ENCODE measurements around the gene PLCD3. TPM values are rescaled to one million over a fixed set of nuclear protein-coding genes. Genes with fewer than 3 reads are reported as not detected.

The PLCD3 gene
- total and polyA plus RNA-seq, 2 of the 13 experiments (the other 11 are each of a cell fraction or from before 2014, with no cell fraction given), result 11.3 to 39.1 TPM

DNA sequence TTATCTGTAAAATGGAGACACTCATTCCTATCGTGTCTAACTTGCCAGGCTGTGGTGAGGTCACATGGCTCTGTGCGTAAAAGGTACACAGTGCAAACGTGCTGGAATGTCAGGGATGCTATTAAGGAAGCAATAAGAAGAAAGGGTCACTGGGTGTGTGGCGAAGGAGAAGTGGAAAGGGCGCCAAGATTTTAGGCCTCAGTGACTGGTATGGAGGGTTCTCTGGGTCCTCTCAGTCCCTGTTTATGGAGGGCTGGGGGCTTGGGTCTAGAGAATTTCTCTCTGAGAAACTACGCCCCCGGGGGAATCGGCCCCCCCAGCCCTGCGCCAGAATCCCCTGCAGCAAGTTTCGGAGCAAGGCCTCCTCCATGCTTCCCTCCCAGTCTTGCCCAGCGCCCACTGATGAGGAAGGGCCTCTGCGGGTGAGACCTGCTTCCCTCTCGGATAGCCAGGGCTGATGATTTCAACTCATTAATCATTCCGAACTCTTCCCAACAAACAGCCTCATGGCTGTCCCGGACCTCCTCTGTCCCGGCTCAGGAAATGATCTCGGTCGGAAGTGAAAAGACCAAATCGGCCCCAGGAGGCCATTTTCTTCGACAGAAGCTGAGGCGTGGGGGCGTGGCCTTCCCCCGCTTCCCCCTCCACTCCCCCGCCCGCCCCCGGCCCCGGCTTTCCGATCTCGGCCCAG, 14.7 kb upstream of the PLCD3 start (continued):
- TF ChIP-seq, protein P1, sequence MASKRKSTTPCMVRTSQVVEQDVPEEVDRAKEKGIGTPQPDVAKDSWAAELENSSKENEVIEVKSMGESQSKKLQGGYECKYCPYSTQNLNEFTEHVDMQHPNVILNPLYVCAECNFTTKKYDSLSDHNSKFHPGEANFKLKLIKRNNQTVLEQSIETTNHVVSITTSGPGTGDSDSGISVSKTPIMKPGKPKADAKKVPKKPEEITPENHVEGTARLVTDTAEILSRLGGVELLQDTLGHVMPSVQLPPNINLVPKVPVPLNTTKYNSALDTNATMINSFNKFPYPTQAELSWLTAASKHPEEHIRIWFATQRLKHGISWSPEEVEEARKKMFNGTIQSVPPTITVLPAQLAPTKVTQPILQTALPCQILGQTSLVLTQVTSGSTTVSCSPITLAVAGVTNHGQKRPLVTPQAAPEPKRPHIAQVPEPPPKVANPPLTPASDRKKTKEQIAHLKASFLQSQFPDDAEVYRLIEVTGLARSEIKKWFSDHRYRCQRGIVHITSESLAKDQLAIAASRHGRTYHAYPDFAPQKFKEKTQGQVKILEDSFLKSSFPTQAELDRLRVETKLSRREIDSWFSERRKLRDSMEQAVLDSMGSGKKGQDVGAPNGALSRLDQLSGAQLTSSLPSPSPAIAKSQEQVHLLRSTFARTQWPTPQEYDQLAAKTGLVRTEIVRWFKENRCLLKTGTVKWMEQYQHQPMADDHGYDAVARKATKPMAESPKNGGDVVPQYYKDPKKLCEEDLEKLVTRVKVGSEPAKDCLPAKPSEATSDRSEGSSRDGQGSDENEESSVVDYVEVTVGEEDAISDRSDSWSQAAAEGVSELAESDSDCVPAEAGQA (IDR thresholded peaks at IDR 0.05; ENCODE audit: low read depth), result no peak; the same call in 1 of the 2 replicates
- TF ChIP-seq, protein P1 (CRISPR knock-in tag; IDR thresholded peaks at IDR 0.05; ENCODE audit: borderline replicate concordance), result no peak
- TF ChIP-seq, protein P2, sequence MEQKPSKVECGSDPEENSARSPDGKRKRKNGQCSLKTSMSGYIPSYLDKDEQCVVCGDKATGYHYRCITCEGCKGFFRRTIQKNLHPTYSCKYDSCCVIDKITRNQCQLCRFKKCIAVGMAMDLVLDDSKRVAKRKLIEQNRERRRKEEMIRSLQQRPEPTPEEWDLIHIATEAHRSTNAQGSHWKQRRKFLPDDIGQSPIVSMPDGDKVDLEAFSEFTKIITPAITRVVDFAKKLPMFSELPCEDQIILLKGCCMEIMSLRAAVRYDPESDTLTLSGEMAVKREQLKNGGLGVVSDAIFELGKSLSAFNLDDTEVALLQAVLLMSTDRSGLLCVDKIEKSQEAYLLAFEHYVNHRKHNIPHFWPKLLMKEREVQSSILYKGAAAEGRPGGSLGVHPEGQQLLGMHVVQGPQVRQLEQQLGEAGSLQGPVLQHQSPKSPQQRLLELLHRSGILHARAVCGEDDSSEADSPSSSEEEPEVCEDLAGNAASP (CRISPR knock-in tag; IDR thresholded peaks at IDR 0.05; ENCODE audit: borderline replicate concordance), result no peak
- TF ChIP-seq, protein P3, sequence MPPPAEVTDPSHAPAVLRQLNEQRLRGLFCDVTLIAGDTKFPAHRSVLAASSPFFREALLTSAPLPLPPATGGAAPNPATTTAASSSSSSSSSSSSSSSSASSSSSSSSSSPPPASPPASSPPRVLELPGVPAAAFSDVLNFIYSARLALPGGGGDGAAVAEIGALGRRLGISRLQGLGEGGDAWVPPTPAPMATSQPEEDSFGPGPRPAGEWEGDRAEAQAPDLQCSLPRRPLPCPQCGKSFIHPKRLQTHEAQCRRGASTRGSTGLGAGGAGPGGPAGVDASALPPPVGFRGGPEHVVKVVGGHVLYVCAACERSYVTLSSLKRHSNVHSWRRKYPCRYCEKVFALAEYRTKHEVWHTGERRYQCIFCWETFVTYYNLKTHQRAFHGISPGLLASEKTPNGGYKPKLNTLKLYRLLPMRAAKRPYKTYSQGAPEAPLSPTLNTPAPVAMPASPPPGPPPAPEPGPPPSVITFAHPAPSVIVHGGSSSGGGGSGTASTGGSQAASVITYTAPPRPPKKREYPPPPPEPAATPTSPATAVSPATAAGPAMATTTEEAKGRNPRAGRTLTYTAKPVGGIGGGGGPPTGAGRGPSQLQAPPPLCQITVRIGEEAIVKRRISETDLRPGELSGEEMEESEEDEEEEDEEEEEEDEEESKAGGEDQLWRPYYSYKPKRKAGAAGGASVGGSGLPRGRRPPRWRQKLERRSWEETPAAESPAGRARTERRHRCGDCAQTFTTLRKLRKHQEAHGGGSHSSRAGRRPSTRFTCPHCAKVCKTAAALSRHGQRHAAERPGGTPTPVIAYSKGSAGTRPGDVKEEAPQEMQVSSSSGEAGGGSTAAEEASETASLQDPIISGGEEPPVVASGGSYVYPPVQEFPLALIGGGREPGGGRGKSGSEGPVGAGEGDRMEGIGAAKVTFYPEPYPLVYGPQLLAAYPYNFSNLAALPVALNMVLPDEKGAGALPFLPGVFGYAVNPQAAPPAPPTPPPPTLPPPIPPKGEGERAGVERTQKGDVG (CRISPR knock-in tag; IDR thresholded peaks at IDR 0.05; ENCODE audit: borderline replicate concordance), result no peak; the same call in 1 of the 2 replicates
- TF ChIP-seq, protein P4, sequence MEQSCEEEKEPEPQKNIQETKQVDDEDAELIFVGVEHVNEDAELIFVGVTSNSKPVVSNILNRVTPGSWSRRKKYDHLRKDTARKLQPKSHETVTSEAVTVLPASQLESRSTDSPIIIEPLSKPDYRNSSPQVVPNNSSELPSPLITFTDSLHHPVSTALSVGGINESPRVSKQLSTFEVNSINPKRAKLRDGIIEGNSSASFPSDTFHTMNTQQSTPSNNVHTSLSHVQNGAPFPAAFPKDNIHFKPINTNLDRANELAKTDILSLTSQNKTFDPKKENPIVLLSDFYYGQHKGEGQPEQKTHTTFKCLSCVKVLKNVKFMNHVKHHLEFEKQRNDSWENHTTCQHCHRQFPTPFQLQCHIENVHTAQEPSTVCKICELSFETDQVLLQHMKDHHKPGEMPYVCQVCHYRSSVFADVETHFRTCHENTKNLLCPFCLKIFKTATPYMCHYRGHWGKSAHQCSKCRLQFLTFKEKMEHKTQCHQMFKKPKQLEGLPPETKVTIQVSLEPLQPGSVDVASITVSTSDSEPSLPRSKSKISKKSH (CRISPR knock-in tag; IDR thresholded peaks at IDR 0.05; ENCODE audit: borderline replicate concordance), result no peak
- no peak for TF ChIP-seq CHD4 (IDR thresholded peaks at IDR 0.05; ENCODE audit: borderline replicate concordance, low read length)
- TF ChIP-seq ZNF207 (IDR thresholded peaks at IDR 0.05; ENCODE audit: borderline replicate concordance), result no peak
- TF ChIP-seq MIER3 (CRISPR knock-in tag; IDR thresholded peaks at IDR 0.05; ENCODE audit: borderline replicate concordance), result no peak
- TF ChIP-seq SIN3A (IDR thresholded peaks at IDR 0.05; ENCODE audit: borderline replicate concordance, low read depth, low read length), result peak; percentile 53; the same call in 1 of the 2 replicates
- no peak for TF ChIP-seq MEIS1 (CRISPR knock-in tag; IDR thresholded peaks at IDR 0.05; ENCODE audit: borderline replicate concordance)
- no peak for TF ChIP-seq GFI1 (CRISPR knock-in tag; IDR thresholded peaks at IDR 0.05; ENCODE audit: borderline replicate concordance)
- no peak for TF ChIP-seq NFATC3 (CRISPR knock-in tag; IDR thresholded peaks at IDR 0.05)
- no peak; the same call in 1 of the 2 replicates for TF ChIP-seq EEA1 (CRISPR knock-in tag; IDR thresholded peaks at IDR 0.05; ENCODE audit: borderline replicate concordance)
- TF ChIP-seq HDAC2 (CRISPR knock-in tag; IDR thresholded peaks at IDR 0.05), result no peak
- TF ChIP-seq PHB2 (IDR thresholded peaks at IDR 0.05; ENCODE audit: partially characterized antibody), result no peak
- TF ChIP-seq ARID2 (CRISPR knock-in tag; IDR thresholded peaks at IDR 0.05; ENCODE audit: borderline replicate concordance), result 0 out of 2 replicates have a peak, but pooled peaks have one; percentile 83
